ENCODE data around the gene PPIG.
"Not testable (repeated sequence)": the region's sequence is repeated elsewhere in the genome, so short reads cannot be mapped to it uniquely, and the experiment has no call there.

DNA sequence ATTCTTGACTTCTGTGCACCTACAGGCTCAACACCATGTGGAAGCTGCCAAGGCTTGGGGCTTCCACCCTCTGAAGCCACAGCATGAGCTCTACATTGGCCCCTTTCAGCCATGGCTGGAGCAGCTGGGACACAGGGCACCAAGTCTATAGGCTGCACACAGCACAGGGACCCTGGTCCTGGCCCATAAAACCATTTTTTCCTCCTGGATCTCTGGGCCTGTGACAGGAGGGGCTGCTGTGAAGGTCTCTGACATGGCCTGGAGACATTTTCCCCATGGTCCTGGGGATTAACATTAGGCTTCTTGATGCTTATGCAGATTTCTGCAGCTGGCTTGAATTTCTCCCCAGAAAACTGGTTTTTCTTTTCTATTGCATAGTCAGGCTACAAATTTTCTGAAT lies 103.8 kb downstream of the PPIG start:
- TF ChIP-seq YY1 (IDR thresholded peaks at IDR 0.05; ENCODE audit: insufficient read depth, insufficient read length); SUZ12 (IDR thresholded peaks at IDR 0.05; ENCODE audit: extremely low read depth, insufficient read depth, insufficient read length); ZNF274 (IDR thresholded peaks at IDR 0.05; ENCODE audit: low read depth, low read length): not testable (repeated sequence)

All from NT2/D1 (cell line).